HK-2 (cell line): ENCODE data around the gene PRKCB.
"Not testable (repeated sequence)": the region's sequence is repeated elsewhere in the genome, so short reads cannot be mapped to it uniquely, and the experiment has no call there.

Experiments used
- DNase-seq: peaks from one replicate; pipeline ENCODE4 v3.0.0-alpha.2; 2018; ENCODE audit not compliant: unreplicated experiment

PRKCB gene

DNA sequence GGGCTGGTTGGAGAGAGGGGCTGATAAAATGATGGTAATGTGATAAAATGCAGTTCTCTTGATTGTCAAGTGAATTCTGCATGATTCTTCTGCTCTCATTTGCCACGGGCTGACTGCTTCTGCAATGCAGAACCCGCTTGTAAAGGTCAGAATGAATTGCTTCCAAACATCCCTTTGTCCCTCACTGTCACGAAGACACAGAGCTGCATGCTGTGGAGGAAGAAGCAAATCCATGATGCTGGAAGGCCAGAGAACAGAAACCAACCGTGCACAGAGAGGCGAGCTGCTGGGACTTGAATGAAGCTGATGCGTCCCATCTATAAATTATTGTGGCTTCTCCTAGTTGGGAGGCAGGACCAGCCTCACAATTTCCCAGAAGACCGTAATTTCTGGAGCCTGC lies 171.6 kb downstream of the PRKCB start:
- no peak for DNase-seq

DNA sequence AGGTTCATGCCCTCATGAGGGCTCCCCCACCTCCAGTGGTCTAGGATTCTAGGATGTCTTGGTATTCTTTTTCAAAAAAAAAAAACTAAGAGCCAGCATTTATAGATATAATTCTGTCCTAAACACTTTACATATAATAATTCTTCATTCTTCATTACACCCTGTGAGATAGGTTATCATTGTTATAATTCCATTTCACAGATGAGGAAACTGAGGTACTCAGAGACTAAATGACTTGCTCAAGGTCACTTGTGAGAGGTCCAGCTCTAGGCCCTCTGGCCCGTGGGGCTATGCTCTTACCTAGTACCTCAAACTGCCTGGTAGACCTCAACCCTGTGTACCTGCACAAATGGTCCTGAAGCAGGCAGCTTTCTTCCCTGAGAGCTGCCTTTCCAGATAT lies 172.2 kb downstream of the PRKCB start:
- DNase-seq: no peak

- no peak for DNase-seq
These were observed 173.3 kb downstream of the PRKCB start for GRCh38 chr16:24009098-24009497.

DNA sequence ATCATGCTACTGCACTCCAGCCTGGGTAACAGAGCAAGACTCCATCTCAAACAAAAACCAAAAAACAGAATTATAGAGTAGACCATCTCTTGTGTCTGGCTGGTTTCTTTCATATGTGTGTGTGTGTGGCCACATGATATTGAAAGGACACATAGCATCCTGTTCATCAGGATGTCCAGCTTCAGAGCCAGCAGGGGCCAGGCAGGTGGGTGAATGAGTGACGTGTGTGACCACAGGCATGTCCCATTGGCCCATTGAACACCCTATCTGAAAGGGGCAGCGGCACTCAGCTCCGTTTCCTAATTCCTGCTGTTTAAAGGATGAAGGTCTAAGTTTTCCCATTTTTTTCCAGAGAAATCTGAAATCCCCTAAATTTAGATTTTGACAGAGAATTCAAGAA lies 174.2 kb downstream of the PRKCB start:
- no peak for DNase-seq

- peak; percentile 52 for DNase-seq
These were observed 174.8 kb downstream of the PRKCB start for GRCh38 chr16:24010440-24011089.

DNA sequence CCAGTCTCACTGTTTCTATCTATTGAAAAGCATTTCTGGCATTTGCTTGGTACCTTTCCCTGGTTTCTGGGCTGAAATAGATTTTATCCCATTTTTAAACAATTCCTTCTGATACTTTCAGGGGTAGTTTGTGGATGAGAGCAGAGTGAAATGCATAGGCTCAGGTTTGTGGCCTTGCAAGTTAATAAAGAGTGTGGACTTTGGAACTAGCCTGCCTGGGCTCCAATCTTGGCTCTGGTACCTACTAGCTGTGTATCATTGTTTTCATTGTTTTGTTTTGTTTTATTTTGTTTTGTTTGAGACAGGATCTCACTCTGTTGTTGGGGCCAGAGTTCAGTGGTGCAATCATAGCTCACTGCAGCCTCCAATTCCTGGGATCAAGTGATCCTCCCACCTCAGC lies 175.5 kb downstream of the PRKCB start:
- no peak for DNase-seq

- DNase-seq: no peak
These were observed 177.4 kb downstream of the PRKCB start for GRCh38 chr16:24013054-24013636.

- DNase-seq: no peak
These were observed 178.3 kb downstream of the PRKCB start for GRCh38 chr16:24013864-24014645.

- DNase-seq: not testable (repeated sequence)
These were observed 179.2 kb downstream of the PRKCB start for GRCh38 chr16:24014955-24015354.

GRCh38 chr16:24015923-24016322 lies 180.1 kb downstream of the PRKCB start:
- DNase-seq: no peak

- no peak for DNase-seq
These were observed 182.7 kb downstream of the PRKCB start for GRCh38 chr16:24018485-24018884.

DNA sequence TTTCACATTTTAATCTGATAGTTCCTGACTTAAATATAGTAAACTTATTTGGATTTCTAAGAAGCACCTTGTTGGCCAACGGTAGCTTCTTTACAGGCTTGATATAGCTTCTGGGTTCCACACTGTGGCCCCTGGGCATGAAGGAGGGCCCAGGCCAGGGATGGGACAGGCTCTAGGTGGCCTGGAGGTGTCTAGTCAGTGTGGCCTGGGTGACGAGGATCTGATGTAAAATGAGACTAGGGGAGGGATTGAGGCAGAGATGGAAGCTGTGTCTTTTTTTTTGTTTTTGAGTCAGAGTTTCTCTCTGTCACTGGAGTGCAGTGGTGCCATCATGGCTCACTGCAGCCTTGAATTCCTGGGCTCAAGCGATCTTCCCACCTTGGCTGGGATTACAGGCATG lies 187.0 kb downstream of the PRKCB start:
- no peak for DNase-seq

- DNase-seq: no peak
These were observed 187.8 kb downstream of the PRKCB start for GRCh38 chr16:24023621-24024020.

- no peak for DNase-seq
These were observed 189.2 kb downstream of the PRKCB start for GRCh38 chr16:24024971-24025370.

DNA sequence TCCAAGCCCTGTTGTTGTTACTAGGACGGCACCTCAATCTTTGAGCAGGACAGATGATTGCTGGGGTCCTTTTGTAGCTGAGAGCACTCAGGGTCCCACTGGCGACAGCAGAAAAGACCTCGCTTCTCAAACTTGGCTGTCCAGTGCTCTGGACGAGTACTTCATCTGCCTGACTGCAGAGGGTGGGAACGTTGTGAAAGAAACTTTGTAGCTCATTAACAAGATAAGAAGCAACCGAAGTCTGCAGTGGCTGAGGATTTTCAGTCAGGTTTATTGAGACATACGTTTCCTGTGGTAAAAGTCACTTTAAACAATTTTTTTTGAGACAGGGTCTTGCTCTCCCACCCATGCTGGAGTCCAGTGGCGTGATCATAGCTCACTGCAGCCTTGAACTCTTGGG lies 191.7 kb downstream of the PRKCB start:
- no peak for DNase-seq

- DNase-seq: not testable (repeated sequence)
These were observed 194.1 kb downstream of the PRKCB start for GRCh38 chr16:24029841-24030240.

GRCh38 chr16:24035127-24035842 lies 199.5 kb downstream of the PRKCB start:
- no peak for DNase-seq

DNA sequence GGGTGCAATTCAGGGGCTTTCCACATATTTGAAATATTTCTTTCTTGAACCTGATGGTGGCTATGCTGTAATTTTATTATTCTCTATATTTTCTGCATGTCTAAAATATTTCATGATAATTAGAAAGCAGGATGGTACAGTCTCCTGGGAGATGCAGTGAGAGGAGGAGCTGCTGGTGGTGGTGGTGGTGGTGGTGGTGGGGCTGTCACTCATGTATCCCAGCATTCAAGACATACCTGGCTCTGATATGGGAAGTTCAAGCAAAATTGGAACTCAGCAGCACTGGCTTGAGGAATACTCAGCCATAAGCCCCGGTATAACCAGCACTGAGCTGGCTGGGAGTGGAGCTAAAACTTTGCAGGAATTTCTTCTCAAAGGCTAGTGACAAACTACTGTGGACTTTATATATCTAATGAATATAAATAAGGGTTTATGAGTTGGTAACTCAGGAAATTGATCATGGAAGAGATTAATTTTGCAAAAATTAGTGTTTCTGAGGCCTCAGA lies 200.3 kb downstream of the PRKCB start:
- DNase-seq: no peak

DNA sequence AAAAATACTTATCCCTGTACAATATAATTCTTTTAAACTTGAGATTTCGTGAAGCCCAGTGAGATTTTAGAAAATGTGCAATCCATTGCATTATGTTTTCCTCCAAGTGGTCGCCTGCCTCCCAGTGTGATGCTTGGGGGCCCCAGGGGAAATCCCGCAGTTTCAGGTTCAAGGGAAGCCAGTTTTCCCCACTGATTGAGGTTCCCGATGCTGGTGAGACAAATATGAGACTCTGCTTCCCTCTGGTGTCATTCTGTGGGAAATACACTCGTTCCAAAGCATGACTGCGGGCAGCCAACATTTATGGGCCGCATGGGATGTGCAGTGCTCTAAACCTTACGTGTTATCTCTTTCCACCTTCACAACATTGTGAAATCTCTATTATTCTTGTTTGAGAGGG lies 200.8 kb downstream of the PRKCB start:
- DNase-seq: peak; percentile 16

- no peak for DNase-seq
These were observed 201.6 kb downstream of the PRKCB start for GRCh38 chr16:24037335-24037734.

GRCh38 chr16:24041834-24042631 lies 206.2 kb downstream of the PRKCB start:
- DNase-seq: peak; percentile 59
